H1 (cell line): Measurements from ENCODE around the gene DEAF1.

Source experiments
- ASH2L ChIP-seq: fragments of 200-600, 300-600 bp; sonication (generic); IDR thresholded peaks from one replicate; pipeline ENCODE4 v1.7.1; 2017; ENCODE audit warnings: low read length
- BCL11A ChIP-seq, 2 experiments: IDR thresholded peaks; one replicate each; pipeline ENCODE4 v1.6.1; 2011; ENCODE audit warnings: low read depth in 2 of 2, low read length in 2 of 2, mild to moderate bottlenecking in 2 of 2
- CTCF ChIP-seq, 3 experiments: IDR thresholded peaks; 1 replicate in 2 of 3; 2 replicates in 1 of 3; pipeline versions ENCODE4 v1.5.1 to v1.6.1; 2011; ENCODE audit warnings: low read length in 3 of 3, mild to moderate bottlenecking in 3 of 3, inconsistent platforms in 2 of 3, low read depth in 1 of 3, moderate library complexity in 1 of 3; ENCODE audit not compliant: insufficient read depth in 1 of 3; ENCODE audit errors: control extremely low read depth in 1 of 3
- EGR1 ChIP-seq: IDR thresholded peaks from 2 replicates; pipeline ENCODE4 v1.6.1; 2011; ENCODE audit warnings: low read depth, low read length, borderline replicate concordance
- EP300 ChIP-seq, 2 experiments: IDR thresholded peaks; 1 replicate in 1 of 2; 2 replicates in 1 of 2; pipeline ENCODE4 v1.6.1; 2011 to 2012; ENCODE audit warnings: low read depth in 2 of 2, low read length in 2 of 2, mild to moderate bottlenecking in 2 of 2, borderline replicate concordance in 1 of 2, inconsistent platforms in 1 of 2, moderate library complexity in 1 of 2
- EZH2 ChIP-seq: fragments of 200-600 bp; sonication (generic); IDR thresholded peaks from 2 replicates; pipeline ENCODE4 v1.7.1; 2012; ENCODE audit warnings: low read depth, mild to moderate bottlenecking, moderate library complexity, low read length, inconsistent platforms; ENCODE audit not compliant: severe bottlenecking
- GABPA ChIP-seq: IDR thresholded peaks from 2 replicates; pipeline ENCODE4 v1.6.1; 2011; ENCODE audit warnings: mild to moderate bottlenecking, low read length, moderate library complexity, borderline replicate concordance; ENCODE audit not compliant: insufficient read depth
- KDM4A ChIP-seq: IDR thresholded peaks from one replicate; pipeline ENCODE4 v1.7.1; 2012; ENCODE audit warnings: low read depth, mild to moderate bottlenecking, moderate library complexity, low read length, inconsistent platforms; ENCODE audit not compliant: severe bottlenecking
- KDM5A ChIP-seq: fragments of 200-600 bp; IDR thresholded peaks from 2 replicates; pipeline ENCODE4 v1.7.1; 2012; ENCODE audit warnings: mild to moderate bottlenecking, low read length, inconsistent platforms, mixed read lengths
- POLR2A ChIP-seq, 2 experiments: IDR thresholded peaks; 1 replicate in 1 of 2; 2 replicates in 1 of 2; pipeline ENCODE4 v1.6.1; 2011; ENCODE audit warnings: low read depth in 2 of 2, low read length in 2 of 2, mild to moderate bottlenecking in 2 of 2; ENCODE audit errors: control extremely low read depth in 1 of 2
- POLR2AphosphoS5 ChIP-seq: IDR thresholded peaks from 2 replicates; pipeline ENCODE4 v1.6.1; 2011; ENCODE audit warnings: low read depth, low read length
- YY1 ChIP-seq: IDR thresholded peaks from 2 replicates; pipeline ENCODE4 v1.6.1; 2011; ENCODE audit warnings: low read depth, mild to moderate bottlenecking, low read length

- TF ChIP-seq POLR2A (IDR thresholded peaks at IDR 0.05; ENCODE audit: control extremely low read depth in 1 of 2, low read depth in 2 of 2, low read length in 2 of 2), result no peak
- TF ChIP-seq CTCF (IDR thresholded peaks at IDR 0.05; ENCODE audit: control extremely low read depth in 1 of 3, insufficient read depth in 1 of 3, low read depth in 1 of 3, low read length in 3 of 3), result no peak
- TF ChIP-seq POLR2AphosphoS5, result no peak
- TF ChIP-seq EZH2, result no peak
- TF ChIP-seq KDM4A, result no peak
- TF ChIP-seq ASH2L, result no peak
- no peak for TF ChIP-seq EGR1
- TF ChIP-seq YY1, result no peak
- no peak for TF ChIP-seq KDM5A
- TF ChIP-seq GABPA, result no peak
- TF ChIP-seq BCL11A (IDR thresholded peaks at IDR 0.05; ENCODE audit: low read depth in 2 of 2, low read length in 2 of 2), result no peak
- TF ChIP-seq EP300 (IDR thresholded peaks at IDR 0.05; ENCODE audit: borderline replicate concordance in 1 of 2, low read depth in 2 of 2, low read length in 2 of 2), result no peak
Observed at GRCh38 chr11:689625-690024, 5.4 kb downstream of the DEAF1 start.
